GM19351 (cell line): ENCODE data around the gene UNG.

Source experiments
- ATAC-seq: cut with Tn5 transposase; IDR thresholded peaks from one replicate; pipeline ENCODE4 v1.9.1; 2021; ENCODE audit warnings: mild to moderate bottlenecking, moderate library complexity; ENCODE audit not compliant: unreplicated experiment

The UNG gene

GRCh38 chr12:109088818-109089217, 8.6 kb upstream of the UNG start:
- no peak for ATAC-seq

DNA sequence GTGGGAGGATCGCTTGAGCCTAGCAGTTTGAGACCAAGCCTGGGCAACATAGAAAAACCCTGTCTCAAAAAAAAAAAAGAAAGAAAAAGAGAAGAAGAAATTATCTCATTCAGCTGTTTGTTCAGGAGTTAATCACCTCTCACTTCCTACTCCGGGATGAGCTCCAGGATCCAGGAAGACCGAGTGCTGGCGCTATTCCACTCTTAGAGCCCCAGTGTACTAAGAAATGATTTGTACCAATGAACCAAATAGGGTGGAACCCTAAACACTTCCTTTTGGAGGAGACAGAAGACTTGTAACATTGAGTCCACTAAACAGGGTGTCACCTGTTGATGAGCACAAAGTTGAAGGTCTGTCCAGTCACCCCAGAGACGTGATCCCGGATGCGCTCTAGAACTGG, 7.7 kb upstream of the UNG start:
- no peak for ATAC-seq

- ATAC-seq: no peak
Measured at GRCh38 chr12:109092497-109093021, 4.8 kb upstream of the UNG start.

- ATAC-seq: peak; percentile 61
Measured at GRCh38 chr12:109093022-109093918, 4.1 kb upstream of the UNG start, which contains the start of gene ALKBH2. Gene ALKBH2 (minus strand): TSS chr12:109093472. CDS start chr12:109092786, 686 bp downstream.

- no peak for ATAC-seq
Measured at GRCh38 chr12:109097140-109097434, 310 bp upstream of the UNG start.

DNA sequence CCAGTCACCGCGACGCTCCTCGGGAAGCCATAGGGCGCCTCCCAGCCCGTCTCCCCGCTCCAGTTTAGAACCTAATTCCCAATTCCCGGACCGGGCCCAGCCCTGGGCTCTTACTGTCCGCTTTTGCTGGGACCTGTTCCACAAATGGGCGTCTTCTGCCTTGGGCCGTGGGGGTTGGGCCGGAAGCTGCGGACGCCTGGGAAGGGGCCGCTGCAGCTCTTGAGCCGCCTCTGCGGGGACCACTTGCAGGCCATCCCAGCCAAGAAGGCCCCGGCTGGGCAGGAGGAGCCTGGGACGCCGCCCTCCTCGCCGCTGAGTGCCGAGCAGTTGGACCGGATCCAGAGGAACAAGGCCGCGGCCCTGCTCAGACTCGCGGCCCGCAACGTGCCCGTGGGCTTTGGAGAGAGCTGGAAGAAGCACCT, 797 bp downstream of the UNG start:
- peak; percentile 20 for ATAC-seq

GRCh38 chr12:109098651-109099050, 1.3 kb downstream of the UNG start:
- ATAC-seq: no peak

DNA sequence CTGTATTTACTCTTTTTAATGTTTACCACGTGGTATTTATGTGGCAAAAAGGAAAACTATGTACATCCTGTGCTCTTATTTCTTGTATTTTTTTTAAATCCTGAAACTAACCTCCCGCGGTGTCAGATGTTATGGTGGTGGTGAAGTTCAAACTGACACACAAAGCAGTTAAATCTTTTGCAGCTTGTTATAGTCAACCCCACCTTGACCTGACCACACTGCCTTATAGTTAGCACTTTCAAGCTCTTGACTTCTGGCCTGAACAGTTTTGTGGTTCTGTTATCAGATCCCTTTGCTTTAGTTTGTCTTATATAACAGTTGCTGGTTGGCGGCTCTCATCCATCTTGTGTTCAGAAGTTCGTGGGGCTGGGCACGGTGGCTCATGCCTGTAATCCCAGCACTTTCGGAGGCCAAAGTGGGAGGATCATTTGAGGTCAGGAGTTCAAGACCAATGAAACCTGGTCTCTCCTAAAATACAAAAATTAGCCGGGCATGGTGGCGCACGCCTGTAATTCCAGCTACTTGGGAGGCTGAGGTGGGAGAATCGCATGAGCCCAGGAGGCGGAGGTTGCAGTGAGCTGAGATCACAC, 2.1 kb downstream of the UNG start:
- no peak for ATAC-seq

DNA sequence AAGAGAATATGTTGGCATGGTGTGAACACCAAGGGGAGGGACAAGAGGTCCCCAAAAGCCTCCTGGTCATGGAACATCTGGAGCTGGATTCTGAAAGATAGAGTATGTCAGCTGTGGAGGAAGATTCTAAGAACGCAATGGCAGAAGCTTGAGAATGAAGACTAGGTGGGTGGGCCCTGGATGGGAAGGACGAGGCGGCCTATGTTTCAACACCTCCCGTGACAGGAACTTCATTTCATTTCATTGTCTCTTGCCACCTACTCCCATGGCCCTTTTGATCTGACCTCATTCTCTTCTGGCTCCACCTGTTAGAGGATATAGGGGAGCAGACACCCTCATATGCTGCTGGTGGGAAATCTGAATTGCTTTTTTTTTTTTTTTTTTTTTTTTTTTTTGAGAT, 3.3 kb downstream of the UNG start:
- no peak for ATAC-seq

- no peak for ATAC-seq
Measured at GRCh38 chr12:109102491-109102890, 5.1 kb downstream of the UNG start.

DNA sequence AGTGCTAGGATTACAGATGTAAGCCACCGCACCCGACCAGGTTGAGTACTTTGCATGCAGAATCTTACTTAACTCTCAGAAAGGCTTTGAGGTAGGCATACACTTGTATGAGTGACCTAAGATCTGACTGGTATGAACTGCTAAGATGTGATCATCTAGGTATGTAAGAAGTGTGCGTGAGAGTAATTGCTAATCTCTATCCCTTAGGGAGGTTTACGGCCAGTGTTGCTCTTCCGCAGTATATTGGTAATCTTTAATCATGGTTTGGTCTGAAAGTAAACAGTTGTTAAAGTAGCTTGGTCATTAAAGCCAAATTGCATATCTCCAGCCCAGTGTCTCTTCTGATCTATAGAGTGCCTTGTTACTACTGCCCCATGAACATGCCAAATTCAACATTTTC, 7.8 kb downstream of the UNG start:
- ATAC-seq: no peak

DNA sequence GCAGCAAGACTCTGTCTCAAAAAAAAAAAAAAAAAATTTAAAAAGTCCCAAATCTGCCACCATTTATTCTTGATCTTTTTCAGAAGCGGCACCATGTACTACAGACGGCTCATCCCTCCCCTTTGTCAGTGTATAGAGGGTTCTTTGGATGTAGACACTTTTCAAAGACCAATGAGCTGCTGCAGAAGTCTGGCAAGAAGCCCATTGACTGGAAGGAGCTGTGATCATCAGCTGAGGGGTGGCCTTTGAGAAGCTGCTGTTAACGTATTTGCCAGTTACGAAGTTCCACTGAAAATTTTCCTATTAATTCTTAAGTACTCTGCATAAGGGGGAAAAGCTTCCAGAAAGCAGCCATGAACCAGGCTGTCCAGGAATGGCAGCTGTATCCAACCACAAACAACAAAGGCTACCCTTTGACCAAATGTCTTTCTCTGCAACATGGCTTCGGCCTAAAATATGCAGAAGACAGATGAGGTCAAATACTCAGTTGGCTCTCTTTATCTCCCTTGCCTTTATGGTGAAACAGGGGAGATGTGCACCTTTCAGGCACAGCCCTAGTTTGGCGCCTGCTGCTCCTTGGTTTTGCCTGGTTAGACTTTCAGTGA, 12.5 kb downstream of the UNG start:
- ATAC-seq: no peak

GRCh38 chr12:109110988-109111495, 13.6 kb downstream of the UNG start:
- ATAC-seq: no peak

DNA sequence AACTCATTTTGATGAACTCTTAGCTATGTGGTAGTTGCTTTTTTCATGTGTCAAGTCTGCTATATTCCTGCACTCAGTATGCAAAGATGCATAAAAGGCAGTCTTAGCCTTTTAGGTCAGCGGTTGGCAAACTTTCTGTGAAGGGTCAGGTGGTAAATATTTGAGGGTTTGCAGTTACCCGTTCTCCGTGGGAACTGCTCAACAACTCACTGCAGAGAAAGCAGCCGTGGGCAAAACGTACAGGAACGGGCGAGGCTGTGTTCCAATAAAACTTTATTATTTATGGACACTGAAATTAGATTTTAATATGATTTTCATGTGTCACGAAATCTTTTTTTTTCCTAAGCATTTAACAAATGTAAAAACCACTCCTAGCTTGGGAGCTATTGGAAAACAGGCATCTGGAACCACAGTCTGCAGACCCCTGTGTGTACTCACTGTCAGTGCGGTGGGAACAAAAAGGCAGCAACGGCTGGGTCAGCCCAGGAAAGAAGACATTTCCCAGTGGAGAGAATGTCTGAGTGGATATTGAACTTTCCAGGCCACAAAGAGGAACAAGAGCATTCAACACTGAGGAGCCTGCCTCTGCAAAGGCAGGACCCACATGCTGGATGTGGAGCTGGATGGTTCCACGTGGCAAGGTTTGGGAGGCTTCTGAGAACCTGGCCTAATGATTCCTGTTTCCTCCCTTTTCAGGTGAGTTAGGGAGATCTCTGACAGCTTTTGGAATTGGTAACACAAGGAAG, 15.5 kb downstream of the UNG start:
- no peak for ATAC-seq

- no peak for ATAC-seq
Measured at GRCh38 chr12:109113661-109114321, 16.4 kb downstream of the UNG start.

- no peak for ATAC-seq
Measured at GRCh38 chr12:109114644-109115043, 17.2 kb downstream of the UNG start.

DNA sequence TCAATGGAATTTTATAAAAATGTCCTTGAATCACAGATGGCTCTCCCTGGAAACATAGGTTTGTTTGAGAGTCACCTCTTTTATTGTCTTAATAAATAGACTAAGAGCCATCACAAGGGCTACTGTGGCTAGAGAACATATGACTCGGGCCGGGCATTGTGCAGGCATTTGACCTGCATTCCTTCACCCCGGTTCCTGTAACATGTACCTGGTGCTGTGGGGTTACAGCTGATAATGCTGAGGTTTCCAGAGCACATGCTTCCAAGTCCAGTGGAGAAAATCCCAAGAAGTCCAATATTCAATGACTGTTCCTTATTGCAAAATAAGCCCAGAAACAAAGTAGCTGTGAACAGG, 18.0 kb downstream of the UNG start:
- no peak for ATAC-seq

DNA sequence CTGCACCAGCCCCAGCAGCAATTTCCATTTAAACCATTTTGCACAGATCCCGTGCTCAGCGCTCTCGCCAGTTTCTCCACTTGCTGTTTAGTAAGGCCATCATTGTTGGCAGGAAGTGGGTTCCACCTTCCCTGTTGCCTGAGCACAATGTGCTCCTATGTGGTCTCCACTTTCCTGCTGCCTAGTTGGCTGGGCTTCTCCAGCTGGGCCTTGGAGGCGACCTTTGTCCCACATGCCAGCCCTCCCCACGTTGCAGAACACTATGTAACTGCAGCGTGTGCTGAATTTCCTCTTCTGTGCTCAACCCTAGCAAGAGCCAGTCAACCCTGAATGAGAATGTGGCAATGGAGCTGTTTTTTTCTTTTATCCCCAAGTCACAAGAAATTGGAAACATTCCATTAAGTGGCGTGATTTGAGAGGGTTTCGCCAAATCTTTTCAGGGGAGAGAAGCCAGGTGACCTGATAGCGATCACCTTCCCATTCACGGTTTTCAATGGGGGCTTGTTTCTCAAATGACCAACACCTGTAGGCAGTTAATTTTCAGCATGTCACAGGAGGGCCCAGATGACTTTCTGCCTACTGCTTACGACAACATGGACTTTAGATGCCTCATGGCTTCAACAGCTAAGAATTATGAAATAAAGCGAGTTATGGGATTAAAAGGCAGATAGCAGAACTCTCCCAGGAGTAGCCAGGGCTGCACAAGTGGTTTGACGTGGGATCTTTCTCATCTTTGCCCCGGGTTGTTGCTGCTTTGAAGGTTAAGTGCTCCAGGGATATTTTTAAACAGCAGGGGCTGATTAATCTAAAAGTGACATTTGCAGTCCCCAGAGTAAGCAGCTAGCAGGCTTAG, 18.6 kb downstream of the UNG start, which contains the start of gene ACACB:
TSS of gene ACACB (plus strand) at position 830 of the 853 bp plus-strand sequence. CDS start 22,819 bp downstream, outside the sequence.
- ATAC-seq: no peak

- ATAC-seq: no peak
Measured at GRCh38 chr12:109116611-109116949, 19.2 kb downstream of the UNG start.

DNA sequence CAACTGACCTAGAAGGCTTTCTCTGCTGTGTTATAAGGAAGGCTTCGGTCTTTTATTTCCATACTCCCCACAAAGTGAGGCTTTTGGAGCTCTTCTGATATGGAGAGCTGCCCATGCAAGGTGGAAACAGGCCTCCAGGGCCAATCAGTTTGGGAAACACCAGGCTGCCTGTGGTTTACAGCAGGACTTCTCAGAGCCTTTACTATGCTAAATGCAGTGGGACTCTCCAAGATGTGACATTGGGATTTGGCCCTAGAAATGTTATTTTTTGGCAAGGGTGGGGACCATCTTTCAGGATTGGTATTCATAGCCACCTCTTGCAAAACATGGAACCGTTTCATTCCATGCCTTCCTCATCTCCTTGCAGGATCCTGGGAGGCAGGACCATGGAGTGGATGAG, 22.7 kb downstream of the UNG start:
- ATAC-seq: no peak
